ENCODE measurements around the gene TRIM2. TPM values are rescaled to one million over a fixed set of nuclear protein-coding genes. Genes with fewer than 3 reads are reported as not detected.

Gene TRIM2
- total RNA-seq, 4 donors from 2014 or later, result 14.8 to 45.4 (median 26.5) TPM

DNA sequence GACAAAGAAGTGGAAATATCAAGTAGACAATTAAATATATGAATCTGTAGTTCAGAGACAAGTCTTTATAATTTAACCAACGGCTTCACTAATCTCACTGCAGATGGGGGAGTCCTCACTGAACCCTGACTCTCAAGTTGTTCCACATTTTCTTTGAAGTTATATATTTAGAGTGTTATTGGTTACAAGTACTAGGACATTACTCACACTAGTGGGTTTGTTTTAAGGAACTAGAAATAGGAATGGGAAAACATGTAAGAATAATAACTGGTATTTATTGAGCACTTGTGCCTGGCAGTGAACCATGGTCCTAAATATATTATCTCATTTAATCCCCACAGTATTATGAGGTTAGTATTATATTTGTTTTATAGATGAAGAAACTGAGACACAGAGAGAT is 162.2 kb downstream of the TRIM2 start:
- DNase-seq (ENCODE audit: low spot score), result no peak
- TF ChIP-seq, protein P1, sequence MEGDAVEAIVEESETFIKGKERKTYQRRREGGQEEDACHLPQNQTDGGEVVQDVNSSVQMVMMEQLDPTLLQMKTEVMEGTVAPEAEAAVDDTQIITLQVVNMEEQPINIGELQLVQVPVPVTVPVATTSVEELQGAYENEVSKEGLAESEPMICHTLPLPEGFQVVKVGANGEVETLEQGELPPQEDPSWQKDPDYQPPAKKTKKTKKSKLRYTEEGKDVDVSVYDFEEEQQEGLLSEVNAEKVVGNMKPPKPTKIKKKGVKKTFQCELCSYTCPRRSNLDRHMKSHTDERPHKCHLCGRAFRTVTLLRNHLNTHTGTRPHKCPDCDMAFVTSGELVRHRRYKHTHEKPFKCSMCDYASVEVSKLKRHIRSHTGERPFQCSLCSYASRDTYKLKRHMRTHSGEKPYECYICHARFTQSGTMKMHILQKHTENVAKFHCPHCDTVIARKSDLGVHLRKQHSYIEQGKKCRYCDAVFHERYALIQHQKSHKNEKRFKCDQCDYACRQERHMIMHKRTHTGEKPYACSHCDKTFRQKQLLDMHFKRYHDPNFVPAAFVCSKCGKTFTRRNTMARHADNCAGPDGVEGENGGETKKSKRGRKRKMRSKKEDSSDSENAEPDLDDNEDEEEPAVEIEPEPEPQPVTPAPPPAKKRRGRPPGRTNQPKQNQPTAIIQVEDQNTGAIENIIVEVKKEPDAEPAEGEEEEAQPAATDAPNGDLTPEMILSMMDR (IDR thresholded peaks at IDR 0.05), result no peak
- no peak for ATAC-seq (ENCODE audit: low FRiP score)

DNA sequence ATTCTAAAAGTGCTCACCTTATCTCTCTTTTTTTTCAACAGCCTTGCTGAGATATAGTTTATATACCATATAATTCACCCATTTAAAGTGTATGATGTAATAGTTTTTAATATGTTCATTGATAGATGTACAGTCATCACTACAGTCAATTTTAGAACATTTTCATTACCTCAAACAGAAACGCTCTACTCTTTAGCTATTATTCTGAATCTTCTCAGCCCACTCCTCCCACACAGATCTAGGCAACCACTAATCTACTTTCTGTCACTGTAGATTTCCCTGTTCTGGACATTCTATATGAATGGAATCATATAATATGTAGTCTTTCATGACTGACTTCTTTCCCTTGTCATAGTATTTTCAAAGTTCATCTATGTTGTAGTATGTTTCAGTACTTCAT is 162.8 kb downstream of the TRIM2 start:
- DNase-seq (ENCODE audit: low spot score), result no peak
- TF ChIP-seq, protein P1 (IDR thresholded peaks at IDR 0.05), result no peak
- ATAC-seq (ENCODE audit: low FRiP score), result no peak

DNA sequence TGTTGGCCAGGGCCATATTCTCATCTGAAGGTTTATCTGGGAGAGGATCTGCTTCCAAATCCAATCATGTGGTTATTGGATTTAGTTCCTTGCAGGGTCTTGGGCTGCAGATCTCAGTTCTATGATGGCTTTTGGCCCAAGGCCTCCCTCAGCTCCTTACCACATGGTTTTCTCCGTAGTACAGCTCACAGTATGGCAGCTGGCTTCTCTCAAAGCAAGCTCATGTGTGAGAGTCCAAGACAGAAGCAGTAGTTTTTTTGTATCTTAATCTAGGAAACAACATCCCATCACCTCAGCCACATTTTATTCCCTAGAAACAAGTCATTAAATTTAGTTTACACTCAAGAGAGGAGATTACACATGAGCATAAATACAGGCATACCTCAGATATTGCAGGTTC is 164.8 kb downstream of the TRIM2 start:
- no peak for ATAC-seq (ENCODE audit: low FRiP score)
- TF ChIP-seq, protein P1 (IDR thresholded peaks at IDR 0.05), result no peak
- no peak for DNase-seq (ENCODE audit: low spot score)

DNA sequence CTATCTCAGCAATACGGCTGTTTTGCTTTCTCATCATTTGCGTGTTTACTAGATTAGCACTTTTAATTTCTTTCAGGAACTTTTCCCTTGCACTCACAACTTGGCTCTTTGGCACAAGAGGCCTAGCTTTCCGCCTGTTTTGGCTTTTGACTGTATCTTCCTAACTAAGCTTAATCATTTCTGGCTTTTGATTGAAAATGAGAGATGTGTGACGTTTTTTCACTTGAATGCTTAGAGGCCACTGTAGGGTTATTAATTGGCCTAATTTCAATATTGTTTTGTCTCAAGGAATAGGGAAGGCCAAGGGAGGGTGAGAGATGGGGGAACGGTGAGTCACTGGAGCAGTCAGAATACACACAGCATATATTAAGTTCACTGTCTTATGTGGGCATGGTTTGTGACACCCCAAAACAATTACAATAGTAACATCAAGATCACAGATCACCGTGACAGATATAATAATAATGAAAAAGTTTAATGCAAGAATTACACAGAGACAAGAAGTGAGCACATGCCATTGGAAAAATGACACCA is 167.5 kb downstream of the TRIM2 start:
- TF ChIP-seq, protein P1 (IDR thresholded peaks at IDR 0.05), result no peak
- ATAC-seq (ENCODE audit: low FRiP score) (no peak), DNase-seq (ENCODE audit: low spot score) (no peak)

DNA sequence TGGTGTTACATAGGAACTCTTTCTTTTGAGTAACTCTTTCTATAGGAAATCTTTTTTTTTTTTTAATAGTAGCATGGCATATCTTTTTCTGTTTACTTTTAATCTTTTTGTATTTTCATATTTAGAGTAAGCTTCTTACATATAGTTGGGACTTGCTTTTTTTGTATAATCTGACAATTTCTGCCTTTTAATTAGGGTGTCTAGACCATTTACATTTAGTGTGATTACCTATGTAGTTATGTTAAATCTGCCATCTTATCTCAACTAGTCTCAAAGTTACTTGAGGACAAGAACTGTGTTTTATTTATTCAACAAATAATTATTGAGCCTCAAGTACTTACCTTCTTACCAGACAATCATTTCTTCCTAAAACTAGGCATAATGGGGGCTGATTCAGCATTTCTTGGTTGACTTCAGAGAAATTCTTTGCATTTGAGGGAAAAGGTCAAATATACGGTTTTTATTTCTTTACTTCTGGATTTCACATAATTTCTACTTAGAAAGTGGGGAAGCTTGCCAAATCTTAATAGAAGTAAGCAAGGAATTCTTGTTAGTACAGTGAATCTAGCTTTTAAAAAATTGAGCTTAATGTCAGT is 168.8 kb downstream of the TRIM2 start:
- TF ChIP-seq, protein P1 (IDR thresholded peaks at IDR 0.05), result no peak
- DNase-seq (ENCODE audit: low spot score) (no peak), ATAC-seq (ENCODE audit: low FRiP score) (no peak)

DNA sequence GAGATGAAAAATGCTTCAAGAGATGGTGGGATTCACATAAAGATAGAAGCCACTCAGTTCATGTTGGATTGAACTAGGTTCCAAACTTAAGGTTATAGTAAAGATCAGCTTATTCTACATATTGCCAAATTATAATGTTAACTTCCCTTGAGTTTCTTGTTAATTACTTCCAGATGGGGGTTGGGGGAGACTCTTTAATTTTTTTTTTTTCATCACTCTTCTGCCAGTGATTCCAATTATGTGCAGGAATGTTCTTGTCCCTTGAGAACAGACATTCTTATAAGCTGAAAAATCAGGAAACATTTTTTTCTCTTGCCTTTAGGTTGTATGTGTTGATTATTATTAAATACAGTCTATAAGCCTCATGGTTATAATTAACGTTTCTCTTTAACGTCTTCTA is 170.2 kb downstream of the TRIM2 start:
- TF ChIP-seq, protein P1 (IDR thresholded peaks at IDR 0.05), result no peak
- ATAC-seq (ENCODE audit: low FRiP score) (no peak), DNase-seq (ENCODE audit: low spot score) (no peak)

DNA sequence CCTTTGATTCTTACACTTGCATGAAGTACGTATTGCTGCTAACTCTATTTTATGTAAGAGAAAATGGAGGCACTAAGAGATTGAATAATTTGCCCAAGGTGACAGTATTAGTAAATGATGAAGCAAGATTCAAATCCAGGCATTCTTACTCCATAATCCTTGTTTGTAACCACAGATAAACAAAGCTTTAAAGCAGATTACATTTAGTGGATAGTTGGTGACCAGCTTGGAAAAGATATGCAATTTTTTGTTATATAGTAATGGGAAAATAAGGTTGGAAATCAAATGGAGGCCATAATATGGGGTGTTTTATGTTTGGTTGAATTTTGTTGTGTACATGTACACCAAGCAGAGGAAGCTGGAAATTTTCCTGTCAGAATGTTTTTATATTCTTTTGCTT is 171.1 kb downstream of the TRIM2 start:
- DNase-seq (ENCODE audit: low spot score) (no peak), ATAC-seq (ENCODE audit: low FRiP score) (no peak)
- TF ChIP-seq, protein P1 (IDR thresholded peaks at IDR 0.05), result no peak
